MCF 10A (cell line): ENCODE data around the gene ADM. TPM values are rescaled to one million over a fixed set of nuclear protein-coding genes. Genes with fewer than 3 reads are reported as not detected.
A peak's percentile ranks its signal among the peaks of the same experiment; 100 is the strongest.

Source experiments
- BruUV-seq: library from RNA; stranded (reverse); fragments of 400-500 nt; replicated peaks from 2 replicates; lab custom pipeline; 2021; lab: Mats Ljungman, UMichigan
- CTCF ChIA-PET: fragments of 300-600 bp; sonication (Branson Sonifier 250); formaldehyde crosslinking; extraction: SDS; loops from one replicate; lab custom pipeline; 2021; ENCODE audit warnings: antibody characterized with exemption, inconsistent platforms; lab: Yijun Ruan, JAX
- POLR2A ChIA-PET: fragments of 300-600, 350-650 bp; sonication (Branson Sonifier 250); formaldehyde crosslinking; extraction: SDS; loops from one replicate; lab custom pipeline; 2020; ENCODE audit warnings: antibody characterized with exemption, inconsistent platforms; lab: Yijun Ruan, JAX
- DNase-seq: peaks from one replicate; pipeline ENCODE4 v3.0.0-alpha.2; 2018; ENCODE audit not compliant: unreplicated experiment
- H3K27ac Mint-ChIP-seq: one replicate; pipeline ENCODE4 v1.8.0; 2022; ENCODE audit warnings: mild to moderate bottlenecking, low read depth, mixed read lengths; ENCODE audit not compliant: unreplicated experiment
- H3K27me3 Mint-ChIP-seq: one replicate; pipeline ENCODE4 v1.8.0; 2022; ENCODE audit warnings: mixed read lengths; ENCODE audit not compliant: insufficient read depth, unreplicated experiment
- H3K36me3 Mint-ChIP-seq: one replicate; pipeline ENCODE4 v1.8.0; 2022; ENCODE audit warnings: mild to moderate bottlenecking, moderate library complexity, mixed read lengths; ENCODE audit not compliant: insufficient read depth, unreplicated experiment
- H3K4me1 Mint-ChIP-seq: one replicate; pipeline ENCODE4 v1.8.0; 2022; ENCODE audit warnings: mixed read lengths; ENCODE audit not compliant: insufficient read depth, unreplicated experiment
- H3K4me3 Mint-ChIP-seq: one replicate; pipeline ENCODE4 v1.8.0; 2022; ENCODE audit warnings: mild to moderate bottlenecking, moderate library complexity, mixed read lengths; ENCODE audit not compliant: unreplicated experiment
- H3K9me3 Mint-ChIP-seq: one replicate; pipeline ENCODE4 v1.8.0; 2022; ENCODE audit warnings: mixed read lengths; ENCODE audit not compliant: unreplicated experiment
- intact Hi-C: fragments of 100-400 bp; cut with micrococcal nuclease; formaldehyde crosslinking; loops from 2 replicates; pipeline ENCODE4 v1.14.1; 2022
- total RNA-seq: library from RNA; stranded (reverse); gene quantifications from 2 replicates; pipeline ENCODE4 v1.2.3, GENCODE V29; 2022
- TF ChIP-seq, protein P1 (sequence below): fragments of 200-600 bp; IDR thresholded peaks from one replicate; pipeline ENCODE4 v1.8.0; 2022; ENCODE audit warnings: antibody characterized with exemption, mild to moderate bottlenecking; ENCODE audit not compliant: unreplicated experiment

Gene ADM
- total RNA-seq, 1 experiment from 2014 or later, result 8.7 TPM

- DNase-seq, result no peak
- POLR2A ChIA-PET, result no interaction called here
- H3K9me3 Mint-ChIP-seq, result no peaks in the 10 kb centered on the region
- peaks cover 17% of the 10 kb centered on the region for H3K4me1 Mint-ChIP-seq
- intact Hi-C loops, result no loop called here
- no peak overlapping the region for H3K27ac Mint-ChIP-seq
- CTCF ChIA-PET, result interaction anchor here (0.6 to 0.8 kb wide), 3 partner anchors 150 to 597 kb away, joined by 3 to 4 read pairs (median 3); no protein-coding TSS in a partner anchor
- TF ChIP-seq, protein P1, sequence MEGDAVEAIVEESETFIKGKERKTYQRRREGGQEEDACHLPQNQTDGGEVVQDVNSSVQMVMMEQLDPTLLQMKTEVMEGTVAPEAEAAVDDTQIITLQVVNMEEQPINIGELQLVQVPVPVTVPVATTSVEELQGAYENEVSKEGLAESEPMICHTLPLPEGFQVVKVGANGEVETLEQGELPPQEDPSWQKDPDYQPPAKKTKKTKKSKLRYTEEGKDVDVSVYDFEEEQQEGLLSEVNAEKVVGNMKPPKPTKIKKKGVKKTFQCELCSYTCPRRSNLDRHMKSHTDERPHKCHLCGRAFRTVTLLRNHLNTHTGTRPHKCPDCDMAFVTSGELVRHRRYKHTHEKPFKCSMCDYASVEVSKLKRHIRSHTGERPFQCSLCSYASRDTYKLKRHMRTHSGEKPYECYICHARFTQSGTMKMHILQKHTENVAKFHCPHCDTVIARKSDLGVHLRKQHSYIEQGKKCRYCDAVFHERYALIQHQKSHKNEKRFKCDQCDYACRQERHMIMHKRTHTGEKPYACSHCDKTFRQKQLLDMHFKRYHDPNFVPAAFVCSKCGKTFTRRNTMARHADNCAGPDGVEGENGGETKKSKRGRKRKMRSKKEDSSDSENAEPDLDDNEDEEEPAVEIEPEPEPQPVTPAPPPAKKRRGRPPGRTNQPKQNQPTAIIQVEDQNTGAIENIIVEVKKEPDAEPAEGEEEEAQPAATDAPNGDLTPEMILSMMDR, result no peak
- H3K27me3 Mint-ChIP-seq, result no peaks in the 10 kb centered on the region
- BruUV-seq, result no TSS peak
- H3K4me3 Mint-ChIP-seq, result no peak overlapping the region
- H3K36me3 Mint-ChIP-seq, result no peaks in the 10 kb centered on the region
Observed at GRCh38 chr11:10331548-10332289, 26.8 kb downstream of the ADM start.

- Mint-ChIP-seq H3K9me3 (no peaks in the 10 kb centered on the region), H3K4me3 (no peak overlapping the region), H3K4me1 (peaks cover 5% of the 10 kb centered on the region), H3K27me3 (no peaks in the 10 kb centered on the region), H3K36me3 (no peaks in the 10 kb centered on the region), H3K27ac (no peak overlapping the region)
- intact Hi-C loops, result no loop called here
- POLR2A ChIA-PET, result no interaction called here
- BruUV-seq, result no TSS peak
- TF ChIP-seq, protein P1, result no peak
- CTCF ChIA-PET, result interaction anchor here (0.6 to 1.2 kb wide), 2 partner anchors 10 to 561 kb away, joined by 3 to 6 read pairs; no protein-coding TSS in a partner anchor
- no peak for DNase-seq
Observed at GRCh38 chr11:10333490-10333889, 28.6 kb downstream of the ADM start.

- Mint-ChIP-seq H3K27me3 (no peaks in the 10 kb centered on the region), H3K36me3 (no peaks in the 10 kb centered on the region), H3K4me1 (no peaks in the 10 kb centered on the region), H3K9me3 (no peaks in the 10 kb centered on the region), H3K4me3 (no peak overlapping the region), H3K27ac (no peak overlapping the region)
- intact Hi-C loops, result no loop called here
- TF ChIP-seq, protein P1, result no peak
- ChIA-PET CTCF (no interaction called here), POLR2A (no interaction called here)
- DNase-seq, result no peak
- BruUV-seq, result no TSS peak
Observed at GRCh38 chr11:10338287-10338686, 33.4 kb downstream of the ADM start.

DNA sequence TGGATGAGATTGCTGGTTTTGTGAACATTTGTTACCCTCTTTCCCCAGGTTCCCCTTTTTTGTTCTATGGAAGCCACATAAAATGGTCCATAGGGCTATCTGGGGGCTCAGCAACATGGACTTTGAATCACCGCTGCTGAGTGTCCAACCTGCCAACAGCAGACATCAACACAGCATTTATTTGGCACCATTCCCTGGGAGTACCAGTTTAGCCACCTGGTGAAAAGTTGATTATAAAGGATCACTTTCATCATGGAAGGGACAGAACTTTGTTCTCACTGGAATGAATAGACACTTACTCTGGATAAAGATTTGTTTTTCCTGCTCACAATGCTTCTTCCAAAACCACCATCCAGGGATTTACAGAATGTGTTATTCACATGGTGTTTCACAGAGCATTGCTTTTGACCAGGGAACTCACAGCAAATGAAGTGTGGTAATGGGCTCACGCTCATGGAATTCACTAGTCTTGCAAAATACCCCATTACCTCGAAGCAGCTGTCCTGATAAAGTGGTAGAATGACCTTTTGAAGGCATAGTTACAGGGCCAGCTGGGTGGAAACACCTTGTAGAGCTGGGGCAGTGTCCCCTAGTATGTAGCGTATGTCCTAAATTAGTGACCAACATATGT lies 43.9 kb downstream of the ADM start:
- ChIA-PET CTCF (no interaction called here), POLR2A (no interaction called here)
- DNase-seq, result peak; percentile 47
- no TSS peak for BruUV-seq
- TF ChIP-seq, protein P1, result no peak
- Mint-ChIP-seq H3K27me3 (no peaks in the 10 kb centered on the region), H3K4me1 (peaks cover 13% of the 10 kb centered on the region), H3K9me3 (no peaks in the 10 kb centered on the region), H3K36me3 (no peaks in the 10 kb centered on the region), H3K4me3 (no peak overlapping the region), H3K27ac (no peak overlapping the region)
- intact Hi-C loops, result no loop called here
